PC-9 (cell line): ENCODE results near the gene WNT9A.

Experiments
- EZH2 ChIP-seq: fragments of 200-600 bp; sonication (generic); IDR thresholded peaks from 2 replicates; pipeline ENCODE4 v1.8.0; 2017; ENCODE audit warnings: antibody characterized with exemption, low read depth
- TF ChIP-seq, protein P1 (sequence below): fragments of 200-600 bp; sonication (generic); conservative IDR thresholded peaks from 2 replicates; pipeline ENCODE4 v1.6.1; 2017; ENCODE audit warnings: mixed run types, antibody characterized with exemption, mild to moderate bottlenecking, moderate library complexity

DNA sequence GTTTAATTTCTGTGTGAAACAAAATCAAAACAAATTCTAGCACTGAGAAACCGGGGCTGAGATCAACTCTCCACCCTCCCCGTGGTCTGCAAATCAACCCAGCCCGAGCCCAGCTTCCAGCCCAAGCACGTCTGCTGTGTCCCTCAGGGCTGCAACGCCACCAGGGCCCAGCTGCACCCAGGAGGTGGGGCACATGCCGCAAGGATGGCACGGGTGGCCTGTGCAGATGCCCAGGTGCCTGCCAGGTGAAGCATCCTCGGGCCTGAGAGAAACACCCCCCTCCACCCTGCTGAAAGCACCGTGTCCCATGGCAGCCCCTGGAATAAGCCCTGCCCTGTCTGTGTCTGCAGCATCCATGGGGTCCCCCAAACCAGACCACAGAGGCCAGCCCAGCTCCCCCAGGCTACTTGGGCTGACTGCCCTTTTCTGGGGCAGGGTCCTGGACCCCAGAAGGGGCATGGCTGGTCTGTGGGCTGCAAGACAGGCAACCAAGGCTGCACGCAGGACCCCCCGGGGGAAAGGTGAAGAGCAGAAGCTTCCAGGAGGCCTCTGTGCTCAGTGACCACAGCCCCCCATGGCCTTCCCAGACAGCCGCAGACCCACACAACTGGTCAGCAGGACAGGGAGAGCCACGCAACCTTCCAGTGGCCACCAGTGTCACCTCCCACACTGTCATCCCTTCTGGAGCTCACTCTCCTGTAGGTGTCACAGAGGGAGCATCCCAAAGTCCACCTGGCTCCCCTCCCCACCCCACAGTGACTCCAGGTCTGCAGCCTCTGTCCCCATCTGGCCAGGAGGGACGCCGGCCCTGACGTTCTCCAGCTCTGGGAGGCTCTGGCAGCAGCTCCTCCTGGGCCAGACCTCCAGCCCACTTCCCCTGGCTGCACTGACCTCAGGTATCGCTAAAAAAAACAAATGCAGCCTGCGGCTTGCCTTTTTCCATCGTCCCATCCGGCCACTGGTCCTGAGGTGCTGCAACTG lies 7.7 kb downstream of the WNT9A start:
- TF ChIP-seq, protein P1, sequence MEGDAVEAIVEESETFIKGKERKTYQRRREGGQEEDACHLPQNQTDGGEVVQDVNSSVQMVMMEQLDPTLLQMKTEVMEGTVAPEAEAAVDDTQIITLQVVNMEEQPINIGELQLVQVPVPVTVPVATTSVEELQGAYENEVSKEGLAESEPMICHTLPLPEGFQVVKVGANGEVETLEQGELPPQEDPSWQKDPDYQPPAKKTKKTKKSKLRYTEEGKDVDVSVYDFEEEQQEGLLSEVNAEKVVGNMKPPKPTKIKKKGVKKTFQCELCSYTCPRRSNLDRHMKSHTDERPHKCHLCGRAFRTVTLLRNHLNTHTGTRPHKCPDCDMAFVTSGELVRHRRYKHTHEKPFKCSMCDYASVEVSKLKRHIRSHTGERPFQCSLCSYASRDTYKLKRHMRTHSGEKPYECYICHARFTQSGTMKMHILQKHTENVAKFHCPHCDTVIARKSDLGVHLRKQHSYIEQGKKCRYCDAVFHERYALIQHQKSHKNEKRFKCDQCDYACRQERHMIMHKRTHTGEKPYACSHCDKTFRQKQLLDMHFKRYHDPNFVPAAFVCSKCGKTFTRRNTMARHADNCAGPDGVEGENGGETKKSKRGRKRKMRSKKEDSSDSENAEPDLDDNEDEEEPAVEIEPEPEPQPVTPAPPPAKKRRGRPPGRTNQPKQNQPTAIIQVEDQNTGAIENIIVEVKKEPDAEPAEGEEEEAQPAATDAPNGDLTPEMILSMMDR = no peak
- no peak for TF ChIP-seq EZH2
